NT2/D1 (cell line): Measurements from ENCODE around the gene TUBB4B.

Experiments used
- SUZ12 ChIP-seq: IDR thresholded peaks from 2 replicates; pipeline ENCODE4 v1.6.1; 2011; ENCODE audit not compliant: insufficient read length, insufficient read depth; ENCODE audit errors: extremely low read depth
- YY1 ChIP-seq: IDR thresholded peaks from 2 replicates; pipeline ENCODE4 v1.6.1; 2011; ENCODE audit not compliant: insufficient read length, insufficient read depth
- ZNF274 ChIP-seq: IDR thresholded peaks from 2 replicates; pipeline ENCODE4 v1.6.1; 2011; ENCODE audit warnings: mild to moderate bottlenecking, low read depth, low read length

- TF ChIP-seq ZNF274, result no peak
- no peak for TF ChIP-seq SUZ12
- TF ChIP-seq YY1, result no peak
Observed at GRCh38 chr9:137214620-137215019, 26.5 kb upstream of the TUBB4B start.
